Gastrocnemius medialis (tissue), 4 donors: Measurements from ENCODE around the gene CATSPERZ. TPM values are rescaled to one million over a fixed set of nuclear protein-coding genes. Genes with fewer than 3 reads are reported as not detected.
"Not testable (repeated sequence)": the region's sequence is repeated elsewhere in the genome, so short reads cannot be mapped to it uniquely, and the experiment has no call there.

Source experiments
- ATAC-seq, 2 donors: fragments of 150-250 bp; one replicate each; pipeline ENCODE4 v1.9.1; 2016
- DNase-seq, 2 donors: peaks; one replicate each; pipeline ENCODE4 v3.0.0-alpha.2; 2019
- H3K27ac ChIP-seq, 4 donors: fragments of 200-600 bp; sonication (generic); 1 replicate in 1 of 4; 2 replicates in 3 of 4; pipeline ENCODE4 v1.5.1; 2016 to 2018; ENCODE audit warnings: mild to moderate bottlenecking in 2 of 4, moderate library complexity in 1 of 4
- H3K27me3 ChIP-seq, 3 donors: fragments of 200-600 bp; sonication (generic) in 2 of 3; 1 replicate in 1 of 3; 2 replicates in 2 of 3; pipeline versions ENCODE4 v1.5.1 to v1.6.0; 2016 to 2019; ENCODE audit warnings: mild to moderate bottlenecking in 1 of 3, moderate library complexity in 1 of 3
- H3K36me3 ChIP-seq, 2 donors: fragments of 200-600 bp; sonication (generic) in 1 of 2; one replicate each; pipeline ENCODE4 v1.5.1; 2017 to 2018
- H3K4me1 ChIP-seq, 2 donors: fragments of 200-600 bp; sonication (generic) in 1 of 2; one replicate each; pipeline ENCODE4 v1.5.1; 2016 to 2017; ENCODE audit warnings: mild to moderate bottlenecking in 2 of 2
- H3K4me3 ChIP-seq, 4 donors: fragments of 200-600 bp; sonication (generic) in 3 of 4; 1 replicate in 1 of 4; 2 replicates in 3 of 4; pipeline ENCODE4 v1.5.1; 2016 to 2019; ENCODE audit warnings: mild to moderate bottlenecking in 2 of 4
- H3K9me3 ChIP-seq, 3 donors: fragments of 200-600 bp; sonication (generic) in 2 of 3; 1 replicate in 1 of 3; 2 replicates in 2 of 3; pipeline ENCODE4 v1.5.1; 2016 to 2019
- CTCF ChIP-seq, 5 experiments: fragments of 450-650 bp in 3 of 5; fragments of 200-600 bp in 2 of 5; sonication (generic) in 2 of 5; IDR thresholded peaks in 4 of 5; conservative IDR thresholded peaks in 1 of 5; 1 replicate in 4 of 5; 2 replicates in 1 of 5; pipeline ENCODE4 v1.5.1; 2016 to 2019; ENCODE audit warnings: antibody characterized with exemption in 5 of 5, mild to moderate bottlenecking in 3 of 5, moderate library complexity in 3 of 5
- POLR2A ChIP-seq, 2 donors: fragments of 450-650 bp; IDR thresholded peaks; one replicate each; pipeline ENCODE4 v1.6.1; 2017; ENCODE audit warnings: antibody characterized with exemption in 2 of 2, mild to moderate bottlenecking in 2 of 2, moderate library complexity in 2 of 2
- in situ Hi-C, 4 donors: fragments of 200-750 bp; cut with MboI; loops; one replicate each; pipeline versions ENCODE4 v1.15.0 to v1.8.0; 2017; ENCODE audit warnings: low sequenced_read_pairs in 4 of 4
- intact Hi-C: fragments of 100-400 bp; cut with DNase I; formaldehyde crosslinking; loops from one replicate; pipeline ENCODE4 v1.15.1; 2023; ENCODE audit warnings: low total_unique reads
- total RNA-seq, 4 donors: library from RNA; depleted of rRNA; stranded (reverse); fragments of >200 nt; gene quantifications; one replicate each; pipeline versions ENCODE4 v1.1.0 to v1.2.3, GENCODE V29; 2016

CATSPERZ gene
- total RNA-seq, 4 donors from 2014 or later, result not detected

GRCh38 chr11:64312947-64313346, 12.8 kb downstream of the CATSPERZ start:
- peak overlapping the region; percentile 71 to 85 (median 75) for H3K27ac ChIP-seq
- H3K4me3 ChIP-seq, result no peak overlapping the region
- no peak for DNase-seq
- in situ Hi-C loops, result no loop called here
- no peak for ATAC-seq
- peaks cover 34 to 37% of the 10 kb centered on the region in 2 donors for H3K4me1 ChIP-seq
- peaks cover 0 to 32% of the 10 kb centered on the region in 2 donors for H3K36me3 ChIP-seq
- TF ChIP-seq CTCF (IDR thresholded peaks at IDR 0.05 in 4 of 5, conservative IDR thresholded peaks at IDR 0.05 in 1 of 5) (no peak), POLR2A (IDR thresholded peaks at IDR 0.05) (no peak)
- H3K27me3 ChIP-seq, result no peaks in the 10 kb centered on the region
- H3K9me3 ChIP-seq, result no peaks in the 10 kb centered on the region
- intact Hi-C loops, result no loop called here

GRCh38 chr11:64313491-64314145, 13.5 kb downstream of the CATSPERZ start:
- TF ChIP-seq POLR2A (IDR thresholded peaks at IDR 0.05), result no peak
- TF ChIP-seq CTCF (IDR thresholded peaks at IDR 0.05 in 4 of 5, conservative IDR thresholded peaks at IDR 0.05 in 1 of 5), result no peak
- peaks cover 34 to 41% of the 10 kb centered on the region in 2 donors for H3K4me1 ChIP-seq
- H3K27ac ChIP-seq, result peak overlapping the region; percentile 71 to 85 (median 75)
- no peaks in the 10 kb centered on the region for H3K27me3 ChIP-seq
- ATAC-seq (no peak), DNase-seq (peak; percentile 39 to 79)
- H3K9me3 ChIP-seq, result no peaks in the 10 kb centered on the region
- peak overlapping the region in 2 of 4 donors; percentile 20 to 27 for H3K4me3 ChIP-seq
- H3K36me3 ChIP-seq, result peaks cover 0 to 27% of the 10 kb centered on the region in 2 donors
- in situ Hi-C loops, result no loop called here
- intact Hi-C loops, result no loop called here

- DNase-seq (no peak), ATAC-seq (no peak)
- Histone ChIP-seq H3K4me3 (peak overlapping the region in 2 of 4 donors; percentile 20 to 27), H3K4me1 (peaks cover 38 to 47% of the 10 kb centered on the region in 2 donors), H3K36me3 (peaks cover 0 to 27% of the 10 kb centered on the region in 2 donors), H3K27me3 (no peaks in the 10 kb centered on the region), H3K9me3 (no peaks in the 10 kb centered on the region), H3K27ac (peak overlapping the region; percentile 71 to 85 (median 75))
- intact Hi-C loops, result no loop called here
- no peak for TF ChIP-seq CTCF (IDR thresholded peaks at IDR 0.05 in 4 of 5, conservative IDR thresholded peaks at IDR 0.05 in 1 of 5)
- no peak for TF ChIP-seq POLR2A (IDR thresholded peaks at IDR 0.05)
- in situ Hi-C loops, result no loop called here
These were observed 14.1 kb downstream of the CATSPERZ start for GRCh38 chr11:64314146-64314804.

- ATAC-seq (no peak), DNase-seq (no peak)
- Histone ChIP-seq H3K4me1 (peaks cover 39 to 47% of the 10 kb centered on the region in 2 donors), H3K4me3 (no peak overlapping the region), H3K27ac (peak overlapping the region in 3 of 4 donors; percentile 71 to 85 (median 73)), H3K36me3 (peaks cover 0 to 29% of the 10 kb centered on the region in 2 donors), H3K27me3 (no peaks in the 10 kb centered on the region), H3K9me3 (no peaks in the 10 kb centered on the region)
- in situ Hi-C loops (no loop called here), intact Hi-C loops (no loop called here)
- TF ChIP-seq POLR2A (IDR thresholded peaks at IDR 0.05), result no peak
These were observed 14.8 kb downstream of the CATSPERZ start for GRCh38 chr11:64314805-64315561.

GRCh38 chr11:64315667-64316526, 15.7 kb downstream of the CATSPERZ start:
- peak overlapping the region in 1 of 4 donors; percentile 99 for H3K4me3 ChIP-seq
- peaks cover 0 to 38% of the 10 kb centered on the region in 2 donors for H3K36me3 ChIP-seq
- H3K27ac ChIP-seq, result peak overlapping the region; percentile 88 to 98 (median 94)
- in situ Hi-C loops, intact Hi-C loops, H3K9me3 ChIP-seq, ATAC-seq, H3K27me3 ChIP-seq, DNase-seq: not testable (repeated sequence)
- peaks cover 37 to 47% of the 10 kb centered on the region in 2 donors for H3K4me1 ChIP-seq
